BJ (cell line): Measurements from ENCODE around the gene NAV2. TPM values are rescaled to one million over a fixed set of nuclear protein-coding genes. Genes with fewer than 3 reads are reported as not detected.

Source experiments
- CTCF ChIA-PET: fragments of 350-600 bp; formaldehyde crosslinking; extraction: SDS; loops from one replicate; lab custom pipeline; 2021; ENCODE audit warnings: antibody characterized with exemption, inconsistent platforms; lab: Yijun Ruan, JAX
- POLR2A ChIA-PET: fragments of 300-600 bp; sonication (Branson Sonifier 250); formaldehyde crosslinking; extraction: SDS; loops from one replicate; lab custom pipeline; 2021; ENCODE audit warnings: antibody characterized with exemption; lab: Charles Lee
- DNase-seq: peaks from one replicate; pipeline ENCODE4 v3.0.0-alpha.2; 2011; ENCODE audit warnings: low read depth
- H3K27me3 ChIP-seq: 2 replicates; pipeline ENCODE4 v1.6.0; 2011; ENCODE audit warnings: low read length; ENCODE audit not compliant: control insufficient read depth, insufficient read depth
- H3K36me3 ChIP-seq: 2 replicates; pipeline ENCODE4 v1.5.1; 2011; ENCODE audit warnings: low read length; ENCODE audit not compliant: control insufficient read depth, insufficient read depth
- H3K4me3 ChIP-seq: 2 replicates; pipeline ENCODE4 v1.5.1; 2011; ENCODE audit warnings: low read depth, mild to moderate bottlenecking, control low read depth, low read length
- CTCF ChIP-seq: IDR thresholded peaks from 2 replicates; pipeline ENCODE4 v1.5.1; 2011; ENCODE audit warnings: low read depth, mild to moderate bottlenecking, control low read depth, inconsistent platforms, low read length, moderate library complexity; ENCODE audit not compliant: insufficient read depth
- polyA plus RNA-seq: library from polyadenylated mRNA; depleted of rRNA; stranded (reverse); fragments of >200 nt; gene quantifications from 2 replicates; pipeline ENCODE4 v1.2.3, GENCODE V29; 2011

The NAV2 gene
- polyA plus RNA-seq, 1 experiment: 6.1 TPM

- DNase-seq: no peak
- POLR2A ChIA-PET: no interaction called here
- no peaks in the 10 kb centered on the region for H3K27me3 ChIP-seq
- no peak for TF ChIP-seq CTCF
- H3K4me3 ChIP-seq: no peak overlapping the region
- peaks cover 3% of the 10 kb centered on the region; the same call in 1 of the 2 replicates for H3K36me3 ChIP-seq
- CTCF ChIA-PET: interaction anchor here (1.2 kb wide), 1 partner anchor 17 kb away, joined by 4 read pairs; no protein-coding TSS in a partner anchor
Observed at GRCh38 chr11:19843079-19843478, 130.4 kb downstream of the NAV2 start.

GRCh38 chr11:19844012-19844411, 131.4 kb downstream of the NAV2 start:
- CTCF ChIA-PET: no interaction called here

GRCh38 chr11:19844806-19845205, 132.2 kb downstream of the NAV2 start:
- no peak overlapping the region for H3K4me3 ChIP-seq
- no peak for DNase-seq
- TF ChIP-seq CTCF: no peak
- peaks cover 3% of the 10 kb centered on the region; the same call in 1 of the 2 replicates for H3K36me3 ChIP-seq
- ChIA-PET POLR2A (no interaction called here), CTCF (no interaction called here)
- no peaks in the 10 kb centered on the region for H3K27me3 ChIP-seq

More at GRCh38 chr11:19844012-19844411, 131.4 kb downstream of the NAV2 start:
- DNase-seq: no peak
- H3K4me3 ChIP-seq: no peak overlapping the region
- POLR2A ChIA-PET: no interaction called here
- peaks cover 3% of the 10 kb centered on the region; the same call in 1 of the 2 replicates for H3K36me3 ChIP-seq
- no peaks in the 10 kb centered on the region for H3K27me3 ChIP-seq
- TF ChIP-seq CTCF: no peak

GRCh38 chr11:19845626-19846025, 133.0 kb downstream of the NAV2 start:
- peaks cover 3% of the 10 kb centered on the region; the same call in 1 of the 2 replicates for H3K36me3 ChIP-seq
- CTCF ChIA-PET: interaction anchor here (0.7 kb wide), 1 partner anchor 58 kb away, joined by 3 read pairs; no protein-coding TSS in a partner anchor
- no peaks in the 10 kb centered on the region for H3K27me3 ChIP-seq
- POLR2A ChIA-PET: no interaction called here
- no peak for DNase-seq
- H3K4me3 ChIP-seq: no peak overlapping the region
- no peak for TF ChIP-seq CTCF

- H3K27me3 ChIP-seq: no peaks in the 10 kb centered on the region
- no peak overlapping the region for H3K4me3 ChIP-seq
- H3K36me3 ChIP-seq: peaks cover 3% of the 10 kb centered on the region; the same call in 1 of the 2 replicates
- POLR2A ChIA-PET: no interaction called here
- DNase-seq: no peak
- TF ChIP-seq CTCF: no peak
- CTCF ChIA-PET: no interaction called here
Observed at GRCh38 chr11:19846654-19847305, 134.1 kb downstream of the NAV2 start.
